ENCODE results near the gene FREM1.

FREM1 gene

DNA sequence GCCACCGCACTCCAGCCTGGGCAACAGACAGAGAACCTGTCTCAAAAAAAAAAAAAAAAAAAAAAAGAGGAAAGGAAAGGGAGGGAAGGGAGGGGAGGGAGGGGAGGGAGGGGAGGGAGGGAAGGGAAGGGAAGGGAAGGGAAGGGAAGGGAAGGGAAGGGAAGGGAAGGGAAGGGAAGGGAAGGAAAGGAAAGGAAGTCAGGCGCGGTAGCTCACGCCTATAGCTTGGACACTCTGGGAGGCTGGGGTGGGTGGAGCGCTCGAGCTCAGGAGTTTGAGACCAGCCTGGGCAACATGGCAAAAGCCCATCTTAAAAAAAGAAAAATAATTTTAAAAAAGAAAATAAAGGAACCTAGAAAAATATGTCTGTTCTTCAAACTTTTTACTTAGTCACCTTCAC lies 131.7 kb downstream of the FREM1 start:
- Histone ChIP-seq H3K9me3 (ENCODE audit: control insufficient read depth in 1 of 2, low read length in 2 of 2) (no peaks in the 10 kb centered on the region), H3K27ac (ENCODE audit: low read depth, low read length) (no peak overlapping the region), H3K9ac (ENCODE audit: low read depth in 1 of 2, low read length in 2 of 2) (no peak overlapping the region), H3K36me3 (ENCODE audit: control insufficient read depth in 1 of 2, insufficient read depth in 2 of 2, low read length in 2 of 2) (peaks cover 2 to 8% of the 10 kb centered on the region in 2 donors), H3K4me1 (ENCODE audit: control insufficient read depth in 1 of 2, insufficient read depth in 2 of 2, low read length in 2 of 2) (no peaks in the 10 kb centered on the region), H3K27me3 (ENCODE audit: control insufficient read depth in 1 of 2, insufficient read depth in 2 of 2, low read length in 2 of 2) (no peaks in the 10 kb centered on the region), H3K4me3 (ENCODE audit: low read depth in 1 of 2, low read length in 2 of 2) (no peak overlapping the region)

DNA sequence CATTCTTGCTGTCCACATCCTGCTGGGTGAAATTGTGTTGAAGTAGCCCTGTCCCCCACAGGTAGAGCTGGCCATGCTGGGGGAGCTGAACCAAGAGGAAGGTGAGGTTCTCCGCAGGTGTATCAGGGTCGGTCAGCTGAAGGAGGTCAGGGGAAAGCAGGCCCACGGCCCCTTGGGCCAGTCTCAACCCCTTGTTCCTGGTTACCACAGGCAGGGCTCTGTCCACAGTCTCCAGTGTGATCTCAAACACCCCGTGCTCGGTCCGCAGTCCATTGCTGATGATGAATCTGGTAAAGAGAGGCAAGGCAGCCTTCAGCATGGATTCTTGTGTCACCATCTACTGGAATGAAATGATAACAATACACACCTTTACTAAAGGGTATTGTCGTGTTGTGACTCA lies 134.3 kb downstream of the FREM1 start:
- Histone ChIP-seq H3K9me3 (ENCODE audit: control insufficient read depth in 1 of 2, low read length in 2 of 2) (no peaks in the 10 kb centered on the region), H3K27ac (ENCODE audit: low read depth, low read length) (no peak overlapping the region), H3K4me1 (ENCODE audit: control insufficient read depth in 1 of 2, insufficient read depth in 2 of 2, low read length in 2 of 2) (no peaks in the 10 kb centered on the region), H3K4me3 (ENCODE audit: low read depth in 1 of 2, low read length in 2 of 2) (no peak overlapping the region), H3K27me3 (ENCODE audit: control insufficient read depth in 1 of 2, insufficient read depth in 2 of 2, low read length in 2 of 2) (no peaks in the 10 kb centered on the region), H3K9ac (ENCODE audit: low read depth in 1 of 2, low read length in 2 of 2) (no peak overlapping the region), H3K36me3 (ENCODE audit: control insufficient read depth in 1 of 2, insufficient read depth in 2 of 2, low read length in 2 of 2) (peaks cover 2 to 5% of the 10 kb centered on the region in 2 donors)

DNA sequence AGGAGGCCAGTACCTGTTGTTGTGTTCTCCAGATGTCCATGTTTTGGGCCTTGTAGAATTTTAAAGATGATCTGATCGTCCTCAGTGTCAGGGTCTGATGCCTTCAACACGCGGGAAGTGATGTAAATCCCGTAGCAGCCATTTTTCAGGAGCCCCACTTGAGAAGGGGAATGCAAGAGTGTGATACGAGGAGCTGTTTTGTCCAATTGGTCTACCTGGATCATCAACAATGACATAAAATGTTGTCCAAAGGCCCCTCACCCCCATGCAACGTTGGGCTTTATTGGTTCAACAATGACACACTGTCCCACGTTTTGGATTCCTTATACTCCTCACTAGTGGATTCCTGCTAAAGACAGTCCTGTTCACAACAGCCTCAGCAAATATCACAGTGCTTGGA lies 139.6 kb downstream of the FREM1 start:
- Histone ChIP-seq H3K9me3 (ENCODE audit: control insufficient read depth in 1 of 2, low read length in 2 of 2) (no peaks in the 10 kb centered on the region), H3K9ac (ENCODE audit: low read depth in 1 of 2, low read length in 2 of 2) (no peak overlapping the region), H3K36me3 (ENCODE audit: control insufficient read depth in 1 of 2, insufficient read depth in 2 of 2, low read length in 2 of 2) (no peaks in the 10 kb centered on the region), H3K4me3 (ENCODE audit: low read depth in 1 of 2, low read length in 2 of 2) (no peak overlapping the region), H3K27me3 (ENCODE audit: control insufficient read depth in 1 of 2, insufficient read depth in 2 of 2, low read length in 2 of 2) (no peaks in the 10 kb centered on the region), H3K4me1 (ENCODE audit: control insufficient read depth in 1 of 2, insufficient read depth in 2 of 2, low read length in 2 of 2) (no peaks in the 10 kb centered on the region), H3K27ac (ENCODE audit: low read depth, low read length) (no peak overlapping the region)

DNA sequence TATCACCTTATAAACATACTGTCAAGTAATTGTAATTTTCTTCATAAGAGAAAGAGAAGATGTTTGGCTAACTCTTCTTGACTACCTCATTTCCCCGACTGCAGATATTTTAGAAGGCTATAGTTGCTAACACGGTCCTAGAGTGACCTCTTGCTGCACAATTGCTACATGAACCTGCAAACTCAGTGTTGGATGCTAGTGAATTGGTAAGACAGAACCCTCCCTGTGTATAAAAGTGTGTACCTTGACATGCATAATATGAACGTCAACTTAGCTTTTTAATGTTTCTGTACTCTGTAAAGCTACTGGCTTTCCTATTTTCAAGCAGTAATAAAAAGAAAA lies 141.0 kb downstream of the FREM1 start:
- H3K4me3 ChIP-seq (ENCODE audit: low read depth in 1 of 2, low read length in 2 of 2): no peak overlapping the region
- H3K27ac ChIP-seq (ENCODE audit: low read depth, low read length): no peak overlapping the region
- H3K4me1 ChIP-seq (ENCODE audit: control insufficient read depth in 1 of 2, insufficient read depth in 2 of 2, low read length in 2 of 2): no peaks in the 10 kb centered on the region
- no peaks in the 10 kb centered on the region for H3K36me3 ChIP-seq (ENCODE audit: control insufficient read depth in 1 of 2, insufficient read depth in 2 of 2, low read length in 2 of 2)
- no peaks in the 10 kb centered on the region for H3K9me3 ChIP-seq (ENCODE audit: control insufficient read depth in 1 of 2, low read length in 2 of 2)
- H3K27me3 ChIP-seq (ENCODE audit: control insufficient read depth in 1 of 2, insufficient read depth in 2 of 2, low read length in 2 of 2): no peaks in the 10 kb centered on the region
- H3K9ac ChIP-seq (ENCODE audit: low read depth in 1 of 2, low read length in 2 of 2): no peak overlapping the region

DNA sequence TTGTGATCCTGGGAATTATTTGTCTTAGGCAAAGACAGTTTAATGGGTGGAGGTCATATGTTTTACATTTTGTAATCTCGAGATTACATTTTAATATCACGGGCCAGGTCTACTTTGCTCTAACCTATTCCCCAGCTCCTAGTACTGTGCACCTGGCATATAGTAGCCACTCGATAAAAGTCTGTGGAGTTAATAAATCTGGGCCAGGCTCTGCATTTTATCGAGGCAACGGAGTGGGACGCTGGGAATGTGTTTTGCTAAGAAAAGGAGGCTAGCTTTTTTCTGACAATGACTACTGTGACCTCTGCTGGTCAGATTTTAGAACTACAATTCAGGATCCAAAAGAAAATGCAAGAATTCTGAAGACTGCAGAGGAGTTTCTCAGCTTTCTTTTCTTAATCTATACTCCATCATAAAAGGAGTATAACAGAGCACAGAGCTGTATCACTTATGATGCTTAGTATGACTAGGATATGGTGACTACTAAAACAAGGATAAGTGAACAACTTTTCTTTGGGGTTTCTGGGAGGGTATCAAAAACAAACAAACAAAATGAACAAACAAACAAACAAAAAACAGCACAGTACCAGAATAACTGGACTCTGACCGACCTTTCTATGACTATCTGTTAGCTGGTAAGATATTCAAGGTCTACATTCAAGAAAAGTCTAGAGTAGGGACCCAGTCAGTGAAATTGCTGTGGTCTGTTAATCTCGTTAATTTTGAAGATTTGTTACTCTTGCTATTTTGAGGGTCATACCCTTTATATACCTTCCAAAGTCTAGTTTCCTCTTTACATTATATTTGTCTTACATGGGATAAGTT lies 141.6 kb downstream of the FREM1 start:
- no peaks in the 10 kb centered on the region for H3K9me3 ChIP-seq (ENCODE audit: control insufficient read depth in 1 of 2, low read length in 2 of 2)
- peak overlapping the region in 1 of 2 donors; percentile 33 for H3K9ac ChIP-seq (ENCODE audit: low read depth in 1 of 2, low read length in 2 of 2)
- no peaks in the 10 kb centered on the region for H3K4me1 ChIP-seq (ENCODE audit: control insufficient read depth in 1 of 2, insufficient read depth in 2 of 2, low read length in 2 of 2)
- no peaks in the 10 kb centered on the region for H3K36me3 ChIP-seq (ENCODE audit: control insufficient read depth in 1 of 2, insufficient read depth in 2 of 2, low read length in 2 of 2)
- no peak overlapping the region for H3K27ac ChIP-seq (ENCODE audit: low read depth, low read length)
- no peak overlapping the region for H3K4me3 ChIP-seq (ENCODE audit: low read depth in 1 of 2, low read length in 2 of 2)
- no peaks in the 10 kb centered on the region for H3K27me3 ChIP-seq (ENCODE audit: control insufficient read depth in 1 of 2, insufficient read depth in 2 of 2, low read length in 2 of 2)

DNA sequence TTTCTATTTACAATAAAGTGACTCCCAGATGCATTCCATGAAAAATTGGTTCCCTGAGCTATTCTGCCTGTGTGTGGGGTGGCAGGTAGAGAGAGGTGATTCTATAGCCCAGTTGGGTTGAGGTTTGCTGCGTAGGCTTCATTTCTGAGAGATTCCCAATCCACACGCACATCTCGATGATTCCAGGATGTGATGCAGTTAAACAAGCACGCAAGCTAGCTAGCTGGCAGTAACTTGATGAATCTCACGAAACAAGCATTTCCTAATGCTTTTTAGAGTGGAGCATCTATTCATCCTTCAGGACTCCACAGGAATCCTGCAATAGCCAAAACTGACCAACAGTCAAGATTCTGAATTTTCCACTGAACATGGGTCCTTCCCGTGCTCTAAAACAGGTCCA lies 143.9 kb downstream of the FREM1 start:
- Histone ChIP-seq H3K27ac (ENCODE audit: low read depth, low read length) (no peak overlapping the region), H3K4me3 (ENCODE audit: low read depth in 1 of 2, low read length in 2 of 2) (no peak overlapping the region), H3K9ac (ENCODE audit: low read depth in 1 of 2, low read length in 2 of 2) (no peak overlapping the region), H3K36me3 (ENCODE audit: control insufficient read depth in 1 of 2, insufficient read depth in 2 of 2, low read length in 2 of 2) (no peaks in the 10 kb centered on the region), H3K9me3 (ENCODE audit: control insufficient read depth in 1 of 2, low read length in 2 of 2) (no peaks in the 10 kb centered on the region), H3K4me1 (ENCODE audit: control insufficient read depth in 1 of 2, insufficient read depth in 2 of 2, low read length in 2 of 2) (no peaks in the 10 kb centered on the region), H3K27me3 (ENCODE audit: control insufficient read depth in 1 of 2, insufficient read depth in 2 of 2, low read length in 2 of 2) (no peaks in the 10 kb centered on the region)

DNA sequence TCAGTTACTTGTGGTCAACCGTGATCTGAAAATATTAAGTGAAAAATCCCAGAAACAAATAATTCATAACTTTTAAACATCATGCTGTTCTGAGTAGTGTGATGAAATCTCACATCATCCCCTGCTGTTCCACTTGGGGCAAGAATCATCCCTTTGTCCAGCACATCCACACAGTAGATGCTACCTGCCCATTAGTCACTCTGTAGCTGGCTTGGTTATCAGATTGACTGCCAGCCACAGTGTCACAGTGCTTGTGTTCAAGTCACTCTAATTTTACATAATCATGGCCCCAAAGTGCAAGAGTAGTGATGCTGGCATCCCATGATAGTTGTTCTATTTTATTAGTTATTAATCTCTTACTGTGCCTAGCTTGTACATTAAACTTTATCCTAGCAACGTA lies 148.6 kb downstream of the FREM1 start:
- H3K27me3 ChIP-seq (ENCODE audit: control insufficient read depth in 1 of 2, insufficient read depth in 2 of 2, low read length in 2 of 2): no peaks in the 10 kb centered on the region
- no peak overlapping the region for H3K4me3 ChIP-seq (ENCODE audit: low read depth in 1 of 2, low read length in 2 of 2)
- H3K9ac ChIP-seq (ENCODE audit: low read depth in 1 of 2, low read length in 2 of 2): no peak overlapping the region
- H3K36me3 ChIP-seq (ENCODE audit: control insufficient read depth in 1 of 2, insufficient read depth in 2 of 2, low read length in 2 of 2): peaks cover 0 to 3% of the 10 kb centered on the region in 2 donors
- H3K27ac ChIP-seq (ENCODE audit: low read depth, low read length): no peak overlapping the region
- no peaks in the 10 kb centered on the region for H3K4me1 ChIP-seq (ENCODE audit: control insufficient read depth in 1 of 2, insufficient read depth in 2 of 2, low read length in 2 of 2)
- H3K9me3 ChIP-seq (ENCODE audit: control insufficient read depth in 1 of 2, low read length in 2 of 2): no peaks in the 10 kb centered on the region

DNA sequence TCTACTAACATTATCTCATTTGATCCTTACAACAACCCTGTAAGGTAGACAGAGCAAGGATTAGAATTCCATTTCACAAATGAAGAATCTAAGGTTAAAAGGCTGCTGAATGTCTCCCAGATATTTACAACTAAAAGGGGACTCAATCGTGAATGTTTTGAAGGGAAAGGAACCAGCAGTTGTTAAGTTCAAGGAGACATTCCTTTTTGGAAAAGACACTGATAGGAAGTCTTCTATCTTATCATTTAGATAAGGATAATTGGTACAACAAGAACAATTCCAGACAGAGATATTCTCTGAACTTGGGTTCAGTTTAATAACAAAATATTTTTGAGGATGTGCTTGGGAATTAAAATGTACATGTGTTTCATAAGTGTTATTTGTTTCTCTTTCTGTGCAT lies 150.2 kb downstream of the FREM1 start:
- peaks cover 2 to 3% of the 10 kb centered on the region in 2 donors for H3K36me3 ChIP-seq (ENCODE audit: control insufficient read depth in 1 of 2, insufficient read depth in 2 of 2, low read length in 2 of 2)
- no peak overlapping the region for H3K9ac ChIP-seq (ENCODE audit: low read depth in 1 of 2, low read length in 2 of 2)
- H3K27ac ChIP-seq (ENCODE audit: low read depth, low read length): no peak overlapping the region
- no peaks in the 10 kb centered on the region for H3K27me3 ChIP-seq (ENCODE audit: control insufficient read depth in 1 of 2, insufficient read depth in 2 of 2, low read length in 2 of 2)
- no peak overlapping the region for H3K4me3 ChIP-seq (ENCODE audit: low read depth in 1 of 2, low read length in 2 of 2)
- H3K9me3 ChIP-seq (ENCODE audit: control insufficient read depth in 1 of 2, low read length in 2 of 2): no peaks in the 10 kb centered on the region
- H3K4me1 ChIP-seq (ENCODE audit: control insufficient read depth in 1 of 2, insufficient read depth in 2 of 2, low read length in 2 of 2): no peaks in the 10 kb centered on the region

DNA sequence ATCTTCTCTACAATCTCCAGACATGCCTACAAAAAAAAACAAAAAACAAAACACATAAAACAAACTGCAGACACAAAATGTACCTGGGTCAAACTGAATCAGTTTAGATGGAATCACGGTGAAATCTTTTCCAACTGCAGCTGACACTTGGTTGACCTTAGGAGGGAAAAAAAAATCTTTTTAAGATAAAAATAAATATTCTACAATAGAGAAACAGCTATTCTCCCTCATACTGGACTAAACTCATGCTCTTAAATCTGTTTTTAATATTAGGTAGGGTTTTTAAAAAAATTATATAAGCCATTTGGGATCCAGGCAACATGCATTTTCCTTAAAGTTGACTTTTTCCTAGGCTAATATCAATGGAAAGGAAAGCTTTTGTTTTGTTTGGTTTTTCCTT lies 153.9 kb downstream of the FREM1 start:
- peaks cover 3 to 5% of the 10 kb centered on the region in 2 donors for H3K36me3 ChIP-seq (ENCODE audit: control insufficient read depth in 1 of 2, insufficient read depth in 2 of 2, low read length in 2 of 2)

DNA sequence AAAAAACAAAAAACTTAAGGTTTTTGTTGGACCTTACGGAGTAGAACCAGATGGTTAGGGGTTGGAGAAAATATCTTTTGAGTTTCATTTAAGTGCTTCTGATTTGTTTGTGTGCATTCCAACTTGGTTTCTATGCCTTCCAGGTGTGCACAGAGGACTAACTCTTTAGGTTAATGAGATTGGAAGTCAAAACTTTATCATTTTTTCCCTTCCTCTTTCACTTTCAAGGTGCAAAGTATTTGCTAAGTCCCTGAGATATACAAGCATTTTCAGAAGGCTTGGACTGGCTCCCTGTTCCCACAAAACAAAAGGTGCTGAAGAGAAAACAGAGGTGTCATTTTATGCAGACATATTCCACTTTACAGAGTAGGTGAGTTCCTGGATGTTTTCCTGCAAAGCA lies 157.4 kb downstream of the FREM1 start:
- H3K4me1 ChIP-seq (ENCODE audit: control insufficient read depth in 1 of 2, insufficient read depth in 2 of 2, low read length in 2 of 2): peaks cover 0 to 14% of the 10 kb centered on the region in 2 donors
- H3K9ac ChIP-seq (ENCODE audit: low read depth in 1 of 2, low read length in 2 of 2): no peak overlapping the region
- H3K36me3 ChIP-seq (ENCODE audit: control insufficient read depth in 1 of 2, insufficient read depth in 2 of 2, low read length in 2 of 2): peaks cover under 1 to 15% of the 10 kb centered on the region in 2 donors
- no peak overlapping the region for H3K4me3 ChIP-seq (ENCODE audit: low read depth in 1 of 2, low read length in 2 of 2)
- H3K9me3 ChIP-seq (ENCODE audit: control insufficient read depth in 1 of 2, low read length in 2 of 2): no peaks in the 10 kb centered on the region
- H3K27me3 ChIP-seq (ENCODE audit: control insufficient read depth in 1 of 2, insufficient read depth in 2 of 2, low read length in 2 of 2): no peaks in the 10 kb centered on the region
- no peak overlapping the region for H3K27ac ChIP-seq (ENCODE audit: low read depth, low read length)

More for the DNA sequence above, 153.9 kb downstream of the FREM1 start:
- H3K9me3 ChIP-seq (ENCODE audit: control insufficient read depth in 1 of 2, low read length in 2 of 2): no peaks in the 10 kb centered on the region
- H3K27ac ChIP-seq (ENCODE audit: low read depth, low read length): no peak overlapping the region
- H3K27me3 ChIP-seq (ENCODE audit: control insufficient read depth in 1 of 2, insufficient read depth in 2 of 2, low read length in 2 of 2): no peaks in the 10 kb centered on the region
- H3K9ac ChIP-seq (ENCODE audit: low read depth in 1 of 2, low read length in 2 of 2): no peak overlapping the region
- H3K4me3 ChIP-seq (ENCODE audit: low read depth in 1 of 2, low read length in 2 of 2): no peak overlapping the region
- peaks cover 0 to 14% of the 10 kb centered on the region in 2 donors for H3K4me1 ChIP-seq (ENCODE audit: control insufficient read depth in 1 of 2, insufficient read depth in 2 of 2, low read length in 2 of 2)

Measured in duodenal mucosa (tissue), 2 donors.